GM23338 (cell line): ENCODE data around the gene FOXN1. TPM values are rescaled to one million over a fixed set of nuclear protein-coding genes. Genes with fewer than 3 reads are reported as not detected.

Experiments used
- ATAC-seq: fragments of 200-7000 bp; cut with Tn5 transposase; 3 replicates; pipeline ENCODE4 v1.9.1; 2020
- DNase-seq: peaks from one replicate; pipeline ENCODE4 v3.0.0-alpha.2; 2015; ENCODE audit warnings: low spot score
- H2AFZ ChIP-seq: fragments of 200-600 bp; sonication (generic); 2 replicates; pipeline ENCODE4 v1.8.0; 2016; ENCODE audit warnings: antibody characterized with exemption, mild to moderate bottlenecking, moderate library complexity
- H3F3A ChIP-seq: fragments of 200-600 bp; sonication (generic); replicated peaks from 2 replicates; pipeline ENCODE4 v1.8.0; 2017; ENCODE audit warnings: antibody characterized with exemption, mixed run types, low read depth
- H3K27ac ChIP-seq: fragments of 200-600 bp; sonication (generic); 2 replicates; pipeline ENCODE4 v1.6.1; 2016; ENCODE audit warnings: low read depth
- H3K27me3 ChIP-seq: fragments of 200-600 bp; sonication (generic); 2 replicates; pipeline ENCODE4 v1.8.0; 2016; ENCODE audit warnings: mild to moderate bottlenecking, mixed run types, moderate library complexity; ENCODE audit not compliant: insufficient read depth
- H3K36me3 ChIP-seq: fragments of 200-600 bp; sonication (generic); 2 replicates; pipeline ENCODE4 v1.8.0; 2016; ENCODE audit warnings: mild to moderate bottlenecking; ENCODE audit not compliant: insufficient read depth
- H3K4me1 ChIP-seq: fragments of 200-600 bp; sonication (generic); 2 replicates; pipeline ENCODE4 v1.8.0; 2016; ENCODE audit warnings: mild to moderate bottlenecking, moderate library complexity; ENCODE audit not compliant: insufficient read depth
- H3K4me2 ChIP-seq: fragments of 200-600 bp; sonication (generic); 2 replicates; pipeline ENCODE4 v1.7.1; 2017; ENCODE audit warnings: mixed run types
- H3K4me3 ChIP-seq: fragments of 200-600 bp; sonication (generic); 2 replicates; pipeline ENCODE4 v1.6.1; 2016; ENCODE audit warnings: mixed run types
- H3K79me2 ChIP-seq: fragments of 200-600 bp; sonication (generic); replicated peaks from 2 replicates; pipeline ENCODE4 v1.8.0; 2017; ENCODE audit warnings: mild to moderate bottlenecking; ENCODE audit not compliant: insufficient read depth
- H3K9me2 ChIP-seq: fragments of 200-600 bp; sonication (generic); 2 replicates; pipeline ENCODE4 v1.8.0; 2017; ENCODE audit not compliant: insufficient read depth
- H4K20me1 ChIP-seq: fragments of 200-600 bp; sonication (generic); replicated peaks from 2 replicates; pipeline ENCODE4 v1.8.0; 2017; ENCODE audit warnings: mild to moderate bottlenecking; ENCODE audit not compliant: insufficient read depth
- H3K27ac Mint-ChIP-seq: 2 replicates; pipeline ENCODE4 v1.8.0; 2020; ENCODE audit warnings: inconsistent platforms, mild to moderate bottlenecking, moderate library complexity, mixed read lengths
- H3K27me3 Mint-ChIP-seq: 3 replicates; pipeline ENCODE4 v1.8.0; 2022; ENCODE audit warnings: low read depth, mild to moderate bottlenecking, moderate library complexity, mixed read lengths, inconsistent platforms; ENCODE audit not compliant: insufficient read depth, poor library complexity
- H3K36me3 Mint-ChIP-seq: 3 replicates; pipeline ENCODE4 v1.8.0; 2021; ENCODE audit warnings: low read depth, mild to moderate bottlenecking, inconsistent platforms, moderate library complexity, mixed read lengths
- H3K4me1 Mint-ChIP-seq: 3 replicates; pipeline ENCODE4 v1.8.0; 2020; ENCODE audit warnings: mild to moderate bottlenecking, inconsistent platforms, mixed read lengths
- H3K4me3 Mint-ChIP-seq: 3 replicates; pipeline ENCODE4 v1.8.0; 2021; ENCODE audit warnings: moderate library complexity, mild to moderate bottlenecking, inconsistent platforms, mixed read lengths
- H3K9me3 Mint-ChIP-seq: 3 replicates; pipeline ENCODE4 v1.8.0; 2020; ENCODE audit warnings: moderate library complexity, mild to moderate bottlenecking, inconsistent platforms, mixed read lengths
- CREB1 ChIP-seq: fragments of 250-450 bp; sonication (Bioruptor Pico); IDR thresholded peaks from 2 replicates; pipeline ENCODE4 v1.5.0; 2020; ENCODE audit warnings: low read depth, mild to moderate bottlenecking, moderate library complexity
- EZH2 ChIP-seq: fragments of 200-600 bp; sonication (generic); IDR thresholded peaks from one replicate; pipeline ENCODE4 v1.8.0; 2017; ENCODE audit warnings: antibody characterized with exemption, mild to moderate bottlenecking, low read depth; ENCODE audit not compliant: unreplicated experiment
- EZH2phosphoT487 ChIP-seq: fragments of 200-600 bp; sonication (generic); IDR thresholded peaks from one replicate; pipeline ENCODE4 v1.8.1; 2018; ENCODE audit warnings: antibody characterized with exemption; ENCODE audit not compliant: unreplicated experiment
- JUNB ChIP-seq: IDR thresholded peaks from one replicate; pipeline ENCODE4 v1.6.1; 2016; ENCODE audit warnings: antibody characterized with exemption; ENCODE audit not compliant: unreplicated experiment
- NANOG ChIP-seq: IDR thresholded peaks from 2 replicates; pipeline ENCODE4 v1.6.1; 2016; ENCODE audit warnings: antibody characterized with exemption, borderline replicate concordance
- POLR2AphosphoS5 ChIP-seq: IDR thresholded peaks from 2 replicates; pipeline ENCODE4 v1.6.1; 2016; ENCODE audit warnings: antibody characterized with exemption, low read depth
- STAT1 ChIP-seq: IDR thresholded peaks from one replicate; pipeline ENCODE4 v1.6.1; 2016; ENCODE audit warnings: antibody characterized with exemption; ENCODE audit not compliant: unreplicated experiment
- ZNF114 ChIP-seq: fragments of 250-450 bp; sonication (Bioruptor Pico); IDR thresholded peaks from 2 replicates; pipeline ENCODE4 v1.5.0; 2020; ENCODE audit warnings: mild to moderate bottlenecking, moderate library complexity
- ZNF331 ChIP-seq: fragments of 250-450 bp; sonication (Bioruptor Pico); IDR thresholded peaks from 2 replicates; pipeline ENCODE4 v1.5.0; 2020; ENCODE audit warnings: low read depth, mild to moderate bottlenecking, moderate library complexity
- polyA plus RNA-seq: library from polyadenylated mRNA; unstranded; fragments of >200 nt; fragmentation: Nextera tagmentation; extraction: Ambion mirVana; gene quantifications from 2 replicates; pipeline ENCODE4 v1.2.1, GENCODE V29; 2016
- total RNA-seq: library from RNA; depleted of rRNA; stranded (reverse); fragments of >200 nt; shearing (Covaris generic); gene quantifications from 2 replicates; pipeline ENCODE4 v1.2.3, GENCODE V29; 2014
- TF ChIP-seq, protein P1 (sequence below), 2 experiments: fragments of 200-600 bp in 1 of 2; sonication (generic) in 1 of 2; conservative IDR thresholded peaks; 2 replicates each; pipeline versions ENCODE4 v1.5.1 to v1.6.1; 2016 to 2017; ENCODE audit warnings: antibody characterized with exemption in 2 of 2, low read depth in 2 of 2, mild to moderate bottlenecking in 2 of 2, moderate library complexity in 1 of 2
- TF ChIP-seq, protein P2 (sequence below): IDR thresholded peaks from 2 replicates; pipeline ENCODE4 v1.6.1; 2016; ENCODE audit warnings: antibody characterized with exemption
- TF ChIP-seq, protein P3 (sequence below): IDR thresholded peaks from one replicate; pipeline ENCODE4 v1.6.1; 2018; ENCODE audit warnings: antibody characterized with exemption; ENCODE audit not compliant: unreplicated experiment

FOXN1 gene
- total and polyA plus RNA-seq, 2 experiments from 2014 or later: not detected

DNA sequence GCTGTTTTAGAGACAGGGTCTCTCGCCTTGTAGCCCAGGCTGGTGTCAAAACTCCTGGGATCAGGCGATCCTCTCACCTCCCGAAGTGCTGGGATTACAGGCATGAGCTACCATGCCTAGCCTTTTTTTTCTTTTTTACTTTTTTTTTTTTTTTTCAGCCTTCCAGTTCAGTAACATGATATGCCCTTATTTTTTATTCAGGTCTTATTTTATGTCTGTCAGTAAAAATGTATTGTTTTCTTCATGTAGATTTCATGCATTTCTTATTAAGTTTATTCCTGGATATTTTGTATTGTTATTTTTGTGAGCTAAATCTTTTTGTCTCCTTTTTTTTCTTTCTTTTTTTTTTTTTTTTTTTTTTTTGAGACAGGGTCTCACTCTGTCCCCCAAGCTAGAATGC, 2.7 kb upstream of the FOXN1 start:
- H3K27me3 Mint-ChIP-seq: peaks cover 5% of the 10 kb centered on the region
- no peak overlapping the region for H3K4me3 ChIP-seq

DNA sequence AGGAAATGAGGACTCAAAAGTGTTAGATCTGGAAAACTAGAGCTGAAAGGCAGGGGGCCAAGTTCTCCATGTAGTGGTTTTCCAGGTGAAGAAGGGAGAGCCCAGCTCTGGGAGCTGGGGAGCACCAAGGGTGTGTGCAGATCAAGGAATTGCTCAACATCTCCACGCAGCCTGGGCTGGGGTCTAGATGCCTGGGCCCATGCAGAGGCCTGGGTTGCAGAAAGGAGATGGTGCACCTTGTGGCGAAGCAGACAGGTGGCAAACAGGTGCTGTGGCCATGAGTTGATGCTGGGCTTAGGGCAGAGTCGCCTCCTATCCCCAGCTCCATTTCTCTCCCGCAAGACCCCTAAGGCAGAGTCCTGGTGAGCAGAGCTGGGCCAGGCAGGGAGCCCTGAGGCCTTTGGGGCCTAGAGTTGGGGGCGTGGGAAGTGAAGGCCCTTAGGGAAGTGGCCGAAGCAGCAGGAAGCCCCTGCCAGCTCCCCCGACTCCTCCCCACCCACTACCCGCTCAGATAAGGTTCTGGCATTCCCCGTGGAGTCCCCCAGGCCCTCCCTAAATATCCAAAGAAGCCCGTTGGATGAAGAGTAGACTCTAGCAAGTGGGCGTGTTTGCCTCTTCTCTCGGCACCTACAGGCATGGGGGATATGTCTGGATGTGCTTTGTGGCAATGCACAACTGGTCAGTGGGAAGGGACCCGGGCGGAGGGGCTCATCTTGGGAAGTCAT, 777 bp downstream of the FOXN1 start:
- Mint-ChIP-seq H3K9me3 (no peaks in the 10 kb centered on the region), H3K27me3 (peaks cover 7% of the 10 kb centered on the region), H3K4me3 (no peak overlapping the region), H3K27ac (no peak overlapping the region), H3K4me1 (peaks cover 18% of the 10 kb centered on the region), H3K36me3 (no peaks in the 10 kb centered on the region)
- peak overlapping the region; percentile 99 for H2AFZ ChIP-seq
- ATAC-seq: no peak
- H3K36me3 ChIP-seq: no peaks in the 10 kb centered on the region
- H3K4me1 ChIP-seq: peaks cover 15% of the 10 kb centered on the region; the same call in 1 of the 2 replicates
- H3K4me2 ChIP-seq: peak overlapping the region; percentile 60; the same call in 1 of the 2 replicates
- H3K9me2 ChIP-seq: no peaks in the 10 kb centered on the region
- no peak for DNase-seq
- no peak overlapping the region for H3K27ac ChIP-seq
- no peaks in the 10 kb centered on the region for H3K79me2 ChIP-seq
- H4K20me1 ChIP-seq: no peaks in the 10 kb centered on the region
- no peaks in the 10 kb centered on the region for H3F3A ChIP-seq
- 0 out of 2 replicates have a peak, but pooled peaks cover 6% of the 10 kb centered on the region for H3K27me3 ChIP-seq
- H3K4me3 ChIP-seq: no peak overlapping the region
- TF ChIP-seq POLR2AphosphoS5: no peak
- TF ChIP-seq, protein P1, sequence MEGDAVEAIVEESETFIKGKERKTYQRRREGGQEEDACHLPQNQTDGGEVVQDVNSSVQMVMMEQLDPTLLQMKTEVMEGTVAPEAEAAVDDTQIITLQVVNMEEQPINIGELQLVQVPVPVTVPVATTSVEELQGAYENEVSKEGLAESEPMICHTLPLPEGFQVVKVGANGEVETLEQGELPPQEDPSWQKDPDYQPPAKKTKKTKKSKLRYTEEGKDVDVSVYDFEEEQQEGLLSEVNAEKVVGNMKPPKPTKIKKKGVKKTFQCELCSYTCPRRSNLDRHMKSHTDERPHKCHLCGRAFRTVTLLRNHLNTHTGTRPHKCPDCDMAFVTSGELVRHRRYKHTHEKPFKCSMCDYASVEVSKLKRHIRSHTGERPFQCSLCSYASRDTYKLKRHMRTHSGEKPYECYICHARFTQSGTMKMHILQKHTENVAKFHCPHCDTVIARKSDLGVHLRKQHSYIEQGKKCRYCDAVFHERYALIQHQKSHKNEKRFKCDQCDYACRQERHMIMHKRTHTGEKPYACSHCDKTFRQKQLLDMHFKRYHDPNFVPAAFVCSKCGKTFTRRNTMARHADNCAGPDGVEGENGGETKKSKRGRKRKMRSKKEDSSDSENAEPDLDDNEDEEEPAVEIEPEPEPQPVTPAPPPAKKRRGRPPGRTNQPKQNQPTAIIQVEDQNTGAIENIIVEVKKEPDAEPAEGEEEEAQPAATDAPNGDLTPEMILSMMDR (conservative IDR thresholded peaks at IDR 0.05; ENCODE audit: low read depth in 2 of 2): no peak
- TF ChIP-seq ZNF331: no peak
- TF ChIP-seq, protein P2, sequence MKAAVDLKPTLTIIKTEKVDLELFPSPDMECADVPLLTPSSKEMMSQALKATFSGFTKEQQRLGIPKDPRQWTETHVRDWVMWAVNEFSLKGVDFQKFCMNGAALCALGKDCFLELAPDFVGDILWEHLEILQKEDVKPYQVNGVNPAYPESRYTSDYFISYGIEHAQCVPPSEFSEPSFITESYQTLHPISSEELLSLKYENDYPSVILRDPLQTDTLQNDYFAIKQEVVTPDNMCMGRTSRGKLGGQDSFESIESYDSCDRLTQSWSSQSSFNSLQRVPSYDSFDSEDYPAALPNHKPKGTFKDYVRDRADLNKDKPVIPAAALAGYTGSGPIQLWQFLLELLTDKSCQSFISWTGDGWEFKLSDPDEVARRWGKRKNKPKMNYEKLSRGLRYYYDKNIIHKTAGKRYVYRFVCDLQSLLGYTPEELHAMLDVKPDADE: no peak
- TF ChIP-seq NANOG: no peak
- TF ChIP-seq ZNF114: no peak
- no peak for TF ChIP-seq STAT1
- TF ChIP-seq CREB1 (CRISPR knock-in tag): no peak
- TF ChIP-seq, protein P3, sequence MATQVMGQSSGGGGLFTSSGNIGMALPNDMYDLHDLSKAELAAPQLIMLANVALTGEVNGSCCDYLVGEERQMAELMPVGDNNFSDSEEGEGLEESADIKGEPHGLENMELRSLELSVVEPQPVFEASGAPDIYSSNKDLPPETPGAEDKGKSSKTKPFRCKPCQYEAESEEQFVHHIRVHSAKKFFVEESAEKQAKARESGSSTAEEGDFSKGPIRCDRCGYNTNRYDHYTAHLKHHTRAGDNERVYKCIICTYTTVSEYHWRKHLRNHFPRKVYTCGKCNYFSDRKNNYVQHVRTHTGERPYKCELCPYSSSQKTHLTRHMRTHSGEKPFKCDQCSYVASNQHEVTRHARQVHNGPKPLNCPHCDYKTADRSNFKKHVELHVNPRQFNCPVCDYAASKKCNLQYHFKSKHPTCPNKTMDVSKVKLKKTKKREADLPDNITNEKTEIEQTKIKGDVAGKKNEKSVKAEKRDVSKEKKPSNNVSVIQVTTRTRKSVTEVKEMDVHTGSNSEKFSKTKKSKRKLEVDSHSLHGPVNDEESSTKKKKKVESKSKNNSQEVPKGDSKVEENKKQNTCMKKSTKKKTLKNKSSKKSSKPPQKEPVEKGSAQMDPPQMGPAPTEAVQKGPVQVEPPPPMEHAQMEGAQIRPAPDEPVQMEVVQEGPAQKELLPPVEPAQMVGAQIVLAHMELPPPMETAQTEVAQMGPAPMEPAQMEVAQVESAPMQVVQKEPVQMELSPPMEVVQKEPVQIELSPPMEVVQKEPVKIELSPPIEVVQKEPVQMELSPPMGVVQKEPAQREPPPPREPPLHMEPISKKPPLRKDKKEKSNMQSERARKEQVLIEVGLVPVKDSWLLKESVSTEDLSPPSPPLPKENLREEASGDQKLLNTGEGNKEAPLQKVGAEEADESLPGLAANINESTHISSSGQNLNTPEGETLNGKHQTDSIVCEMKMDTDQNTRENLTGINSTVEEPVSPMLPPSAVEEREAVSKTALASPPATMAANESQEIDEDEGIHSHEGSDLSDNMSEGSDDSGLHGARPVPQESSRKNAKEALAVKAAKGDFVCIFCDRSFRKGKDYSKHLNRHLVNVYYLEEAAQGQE: no peak
- TF ChIP-seq JUNB: no peak
- no peak for TF ChIP-seq EZH2phosphoT487
- TF ChIP-seq EZH2: no peak

More for the DNA sequence above, 2.7 kb upstream of the FOXN1 start:
- ATAC-seq (no peak), DNase-seq (no peak)
- no peak overlapping the region for H3K4me2 ChIP-seq
- no peaks in the 10 kb centered on the region for H4K20me1 ChIP-seq
- Mint-ChIP-seq H3K4me3 (no peak overlapping the region), H3K4me1 (peaks cover 27% of the 10 kb centered on the region), H3K36me3 (no peaks in the 10 kb centered on the region), H3K27ac (no peak overlapping the region), H3K9me3 (no peaks in the 10 kb centered on the region)
- 0 out of 2 replicates have a peak, but pooled peaks cover 5% of the 10 kb centered on the region for H3K27me3 ChIP-seq
- no peaks in the 10 kb centered on the region for H3K36me3 ChIP-seq
- no peaks in the 10 kb centered on the region for H3K9me2 ChIP-seq
- no peaks in the 10 kb centered on the region for H3K79me2 ChIP-seq
- no peak overlapping the region for H2AFZ ChIP-seq
- H3K4me1 ChIP-seq: peaks cover 15% of the 10 kb centered on the region; the same call in 1 of the 2 replicates
- H3F3A ChIP-seq: no peaks in the 10 kb centered on the region
- H3K27ac ChIP-seq: no peak overlapping the region
- no peak for TF ChIP-seq STAT1
